ENCODE measurements around the gene UBL4A.

UBL4A gene

GRCh38 chrX:154495472-154495922, 9.1 kb upstream of the UBL4A start:
- DNase-seq (ENCODE audit: insufficient read length, low spot score) (no peak), FAIRE-seq (no peak)
- no peak for TF ChIP-seq POLR2A (IDR thresholded peaks at IDR 0.05; ENCODE audit: low read depth, low read length)

GRCh38 chrX:154494715-154495114, 8.3 kb upstream of the UBL4A start:
- DNase-seq (ENCODE audit: insufficient read length, low spot score) (no peak), FAIRE-seq (no peak)
- no peak for TF ChIP-seq POLR2A (IDR thresholded peaks at IDR 0.05; ENCODE audit: low read depth, low read length)

- DNase-seq (ENCODE audit: insufficient read length, low spot score) (peak; percentile 95), FAIRE-seq (no peak)
- peak; percentile 93 for TF ChIP-seq POLR2A (IDR thresholded peaks at IDR 0.05; ENCODE audit: low read depth, low read length)
These were observed 4.1 kb upstream of the UBL4A start, which contains the start of gene SLC10A3 for GRCh38 chrX:154490414-154491083. TSS of gene SLC10A3 (minus strand) at chrX:154490629. CDS start at chrX:154488940, 1,689 bp downstream.

GRCh38 chrX:154490021-154490413, 3.6 kb upstream of the UBL4A start:
- DNase-seq (ENCODE audit: insufficient read length, low spot score), result no peak

GRCh38 chrX:154489182-154489581, 2.8 kb upstream of the UBL4A start:
- TF ChIP-seq POLR2A (IDR thresholded peaks at IDR 0.05; ENCODE audit: low read depth, low read length), result no peak
- no peak for FAIRE-seq
- no peak for DNase-seq (ENCODE audit: insufficient read length, low spot score)

More at GRCh38 chrX:154490021-154490413, 3.6 kb upstream of the UBL4A start:
- no peak for FAIRE-seq
- no peak for TF ChIP-seq POLR2A (IDR thresholded peaks at IDR 0.05; ENCODE audit: low read depth, low read length)

GRCh38 chrX:154488336-154489075, 2.1 kb upstream of the UBL4A start:
- FAIRE-seq, result no peak
- no peak for TF ChIP-seq POLR2A (IDR thresholded peaks at IDR 0.05; ENCODE audit: low read depth, low read length)

GRCh38 chrX:154487518-154488290, 1.3 kb upstream of the UBL4A start:
- FAIRE-seq (no peak), DNase-seq (ENCODE audit: insufficient read length, low spot score) (no peak)
- no peak for TF ChIP-seq POLR2A (IDR thresholded peaks at IDR 0.05; ENCODE audit: low read depth, low read length)

More at GRCh38 chrX:154488336-154489075, 2.1 kb upstream of the UBL4A start:
- no peak for DNase-seq (ENCODE audit: insufficient read length, low spot score)

- DNase-seq (ENCODE audit: insufficient read length, low spot score) (no peak), FAIRE-seq (no peak)
- TF ChIP-seq POLR2A (IDR thresholded peaks at IDR 0.05; ENCODE audit: low read depth, low read length), result no peak
These were observed 391 bp downstream of the UBL4A start for GRCh38 chrX:154486052-154486395.

GRCh38 chrX:154485150-154486051, 1.0 kb downstream of the UBL4A start:
- FAIRE-seq (no peak), DNase-seq (ENCODE audit: insufficient read length, low spot score) (no peak)
- TF ChIP-seq POLR2A (IDR thresholded peaks at IDR 0.05; ENCODE audit: low read depth, low read length), result no peak

- DNase-seq (ENCODE audit: insufficient read length, low spot score), result no peak
- no peak for FAIRE-seq
- no peak for TF ChIP-seq POLR2A (IDR thresholded peaks at IDR 0.05; ENCODE audit: low read depth, low read length)
These were observed 1.9 kb downstream of the UBL4A start for GRCh38 chrX:154484255-154485149.

- DNase-seq (ENCODE audit: insufficient read length, low spot score), result no peak
- no peak for TF ChIP-seq POLR2A (IDR thresholded peaks at IDR 0.05; ENCODE audit: low read depth, low read length)
- FAIRE-seq, result no peak
These were observed 3.1 kb downstream of the UBL4A start for GRCh38 chrX:154483325-154483724.

- FAIRE-seq (no peak), DNase-seq (ENCODE audit: insufficient read length, low spot score) (no peak)
- no peak for TF ChIP-seq POLR2A (IDR thresholded peaks at IDR 0.05; ENCODE audit: low read depth, low read length)
These were observed 3.6 kb downstream of the UBL4A start for GRCh38 chrX:154482786-154483185.

Measured in H54 (cell line).